ENCODE measurements around the gene DUS1L.

The DUS1L gene

GRCh38 chr17:82012640-82013295 lies 52.8 kb downstream of the DUS1L start:
- DNase-seq (ENCODE audit: low read depth): no peak

GRCh38 chr17:82012261-82012639 lies 53.4 kb downstream of the DUS1L start:
- no peak for DNase-seq (ENCODE audit: low read depth)

DNA sequence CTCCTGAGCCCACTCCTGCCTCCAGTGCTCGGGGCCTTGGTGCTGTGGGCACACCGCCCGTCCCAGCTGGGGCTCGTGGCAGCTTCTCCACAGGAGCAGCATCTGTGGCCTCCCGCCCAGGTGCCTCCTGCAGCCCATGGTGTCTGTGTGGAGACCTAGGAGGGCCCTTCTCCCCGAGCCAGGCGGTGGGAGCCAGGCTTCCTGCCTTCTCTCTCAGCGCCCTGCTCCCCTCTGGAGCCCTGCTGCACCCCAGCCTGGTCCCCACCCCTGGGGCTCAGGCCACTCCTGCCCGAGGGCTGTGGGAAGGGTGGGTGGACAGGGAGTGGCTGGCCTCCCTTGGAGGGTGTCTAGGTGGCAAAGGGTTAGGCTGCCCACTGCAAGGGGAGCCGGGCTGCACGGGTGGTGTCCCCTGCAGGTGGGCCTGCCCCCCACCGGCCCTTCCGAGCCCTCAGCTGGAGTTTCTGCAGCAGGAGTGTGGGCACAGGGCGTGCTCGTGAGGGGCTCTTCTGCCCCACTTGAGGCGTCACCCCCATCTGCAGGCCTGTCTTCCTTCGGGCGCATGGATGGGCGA lies 53.9 kb downstream of the DUS1L start:
- no peak for DNase-seq (ENCODE audit: low read depth)

DNA sequence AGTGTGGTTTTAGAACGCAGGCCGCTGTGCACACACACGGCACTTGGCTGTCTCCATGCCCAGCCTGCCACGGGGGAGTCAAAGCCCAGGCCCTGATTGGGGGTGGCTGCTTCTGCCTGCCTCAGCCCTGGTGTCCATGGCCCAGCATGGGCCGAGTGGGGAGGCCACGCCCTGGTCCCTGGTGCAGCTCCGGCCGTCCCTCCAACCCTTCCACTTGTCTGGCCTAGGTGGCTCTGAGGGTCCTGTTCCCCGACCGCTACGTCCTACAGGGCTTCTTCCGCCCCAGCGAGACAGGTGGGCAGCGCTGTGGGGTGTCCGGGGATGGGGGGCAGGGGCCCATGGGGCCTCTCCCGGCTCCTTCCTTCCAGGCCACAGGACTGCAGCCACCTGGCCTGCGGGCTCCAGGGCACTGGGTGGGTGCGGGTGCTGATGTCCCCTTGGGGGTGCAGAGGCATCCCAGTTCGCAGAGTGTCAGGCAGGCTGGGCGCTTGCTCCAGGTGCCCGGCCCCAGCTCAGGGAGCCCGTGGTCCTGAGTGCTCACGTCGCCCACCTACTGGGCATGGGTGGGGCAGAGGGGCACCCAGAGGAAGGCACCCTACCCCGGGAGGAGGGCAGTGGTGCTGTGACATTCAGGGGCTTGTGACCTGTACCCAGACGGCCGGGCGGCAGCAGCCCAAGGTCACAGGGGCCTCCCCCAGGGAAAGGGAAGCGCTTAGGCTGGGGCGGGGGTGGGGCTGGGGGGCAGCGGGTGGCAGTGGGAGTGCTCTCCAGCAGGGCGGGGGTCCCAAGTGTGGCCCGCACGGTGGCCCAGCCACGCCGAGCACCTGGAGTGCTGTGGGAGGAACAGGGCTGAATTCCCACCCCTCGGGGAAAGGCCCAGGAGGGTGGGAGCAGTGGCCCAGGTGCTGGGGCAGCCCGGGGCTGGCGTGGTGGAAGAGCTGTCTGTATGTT lies 54.8 kb downstream of the DUS1L start:
- no peak for DNase-seq (ENCODE audit: low read depth)

DNA sequence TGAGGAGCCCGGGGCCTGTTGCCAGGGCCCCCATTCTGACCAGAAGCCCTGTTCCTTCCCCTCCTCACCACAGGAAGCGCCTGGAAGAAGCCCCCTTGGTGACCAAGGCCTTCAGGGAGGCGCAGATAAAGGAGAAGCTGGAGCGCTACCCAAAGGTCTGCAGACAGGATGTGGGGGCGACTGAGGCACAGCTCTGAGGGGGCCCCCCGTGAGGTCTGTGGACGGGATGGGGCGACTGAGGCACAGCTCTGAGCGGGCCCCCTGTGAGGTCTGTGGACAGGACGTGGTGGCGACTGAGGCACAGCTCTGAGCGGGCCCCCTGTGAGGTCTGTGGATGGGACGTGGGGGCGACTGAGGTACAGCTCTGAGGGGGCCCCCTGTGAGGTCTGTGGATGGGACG lies 56.2 kb downstream of the DUS1L start:
- no peak for DNase-seq (ENCODE audit: low read depth)

- no peak for DNase-seq (ENCODE audit: low read depth)
Measured at GRCh38 chr17:82008941-82009405, 56.6 kb downstream of the DUS1L start.

- DNase-seq (ENCODE audit: low read depth): no peak
Measured at GRCh38 chr17:82008258-82008940, 57.2 kb downstream of the DUS1L start.

Data from GM04503 (cell line).